K562 (cell line): Measurements from ENCODE around the gene RPS6KA2. TPM values are rescaled to one million over a fixed set of nuclear protein-coding genes. Genes with fewer than 3 reads are reported as not detected.

Source experiments
- CAMTA2 ChIP-seq: fragments of 250-450 bp; sonication (Bioruptor Pico); conservative IDR thresholded peaks from 2 replicates; pipeline ENCODE4 v1.5.1; 2022
- CBX8 ChIP-seq: fragments of 200-600 bp; sonication (generic); IDR thresholded peaks from 2 replicates; pipeline ENCODE4 v1.6.1; 2012; ENCODE audit warnings: borderline replicate concordance, mixed run types, low read depth, mild to moderate bottlenecking, moderate library complexity, mixed read lengths, low read length, control low read depth, inconsistent platforms; ENCODE audit not compliant: poor library complexity, severe bottlenecking; ENCODE audit errors: extremely low read depth
- CHD4 ChIP-seq: fragments of 200-600 bp; sonication (generic); IDR thresholded peaks from 3 replicates; pipeline ENCODE4 v1.6.1; 2012; ENCODE audit warnings: low read depth, mild to moderate bottlenecking, mixed read lengths, low read length, inconsistent platforms; ENCODE audit not compliant: insufficient read depth, insufficient replicate concordance, poor library complexity, severe bottlenecking
- MTF1 ChIP-seq: fragments of 250-450 bp; sonication (Bioruptor Pico); IDR thresholded peaks from 2 replicates; pipeline ENCODE4 v1.9.0; 2021; ENCODE audit warnings: moderate library complexity, mild to moderate bottlenecking, inconsistent platforms, borderline replicate concordance
- REST ChIP-seq, 2 experiments: fragments of 450-650 bp; formaldehyde crosslinking in 1 of 2; IDR thresholded peaks; 2 replicates each; pipeline versions ENCODE4 v1.4.0 to v1.6.1; 2014 to 2020; ENCODE audit warnings: mild to moderate bottlenecking in 2 of 2, borderline replicate concordance in 1 of 2, low read depth in 1 of 2
- ZNF212 ChIP-seq: fragments of 450-650 bp; formaldehyde crosslinking; IDR thresholded peaks from 2 replicates; pipeline ENCODE4 v1.4.0; 2020; ENCODE audit warnings: mild to moderate bottlenecking
- polyA plus RNA-seq, 8 experiments: library from polyadenylated mRNA; depleted of rRNA in 4 of 8; stranded (reverse) in 5 of 8; unstranded in 3 of 8; fragments of >200 nt; fragmentation: Nextera tagmentation in 2 of 8; fragmentation: Illumina TruSeq in 1 of 8; extraction: Ambion mirVana in 2 of 8; extraction: Trizol in 1 of 8; gene quantifications; 2 replicates each; pipeline versions ENCODE4 v1.2.1 to v1.2.3, GENCODE V29; 2011 to 2014; ENCODE audit warnings: inconsistent platforms in 1 of 8, missing spikeins in 1 of 8
- total RNA-seq, 7 experiments: library from RNA; depleted of rRNA in 6 of 7; stranded (reverse); fragments of >200 nt in 6 of 7; fragmentation: Illumina TruSeq in 2 of 7; extraction: Trizol in 2 of 7; gene quantifications; 2 replicates each; pipeline versions ENCODE4 v1.2.1 to v1.2.3, GENCODE V29; 2011 to 2021; ENCODE audit warnings: low replicate concordance in 1 of 7
- TF ChIP-seq, protein P1 (sequence below): fragments of 450-650 bp; formaldehyde crosslinking; IDR thresholded peaks from 2 replicates; pipeline ENCODE4 v1.4.0; 2022; ENCODE audit warnings: missing genetic modification characterization
- TF ChIP-seq, protein P2 (sequence below): fragments of 450-650 bp; IDR thresholded peaks from 2 replicates; pipeline ENCODE4 v1.6.1; 2017; ENCODE audit warnings: mild to moderate bottlenecking, moderate library complexity
- TF ChIP-seq, protein P3 (sequence below): fragments of 200-800 bp; sonication (Bioruptor generic); IDR thresholded peaks from 2 replicates; pipeline ENCODE4 v1.6.1; 2016; ENCODE audit warnings: missing genetic modification characterization, missing compliant biosample characterization

The RPS6KA2 gene
- total and polyA plus RNA-seq, 9 of the 15 experiments (the other 6 are each of a cell fraction or from before 2014, with no cell fraction given) = 0.29 to 1.00 (median 0.53) TPM

- TF ChIP-seq REST (IDR thresholded peaks at IDR 0.05; ENCODE audit: borderline replicate concordance) (peak; percentile 72), REST (CRISPR knock-in tag; IDR thresholded peaks at IDR 0.05; ENCODE audit: low read depth) (peak; percentile 48; the same call in 1 of the 2 replicates), MTF1 (no peak), CBX8 (no peak), CAMTA2 (CRISPR knock-in tag) (no peak), CHD4 (peak; percentile 72), ZNF212 (CRISPR knock-in tag) (no peak)
- TF ChIP-seq, protein P1, sequence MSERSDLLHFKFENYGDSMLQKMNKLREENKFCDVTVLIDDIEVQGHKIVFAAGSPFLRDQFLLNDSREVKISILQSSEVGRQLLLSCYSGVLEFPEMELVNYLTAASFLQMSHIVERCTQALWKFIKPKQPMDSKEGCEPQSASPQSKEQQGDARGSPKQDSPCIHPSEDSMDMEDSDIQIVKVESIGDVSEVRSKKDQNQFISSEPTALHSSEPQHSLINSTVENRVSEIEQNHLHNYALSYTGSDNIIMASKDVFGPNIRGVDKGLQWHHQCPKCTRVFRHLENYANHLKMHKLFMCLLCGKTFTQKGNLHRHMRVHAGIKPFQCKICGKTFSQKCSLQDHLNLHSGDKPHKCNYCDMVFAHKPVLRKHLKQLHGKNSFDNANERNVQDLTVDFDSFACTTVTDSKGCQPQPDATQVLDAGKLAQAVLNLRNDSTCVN (CRISPR knock-in tag) = no peak
- TF ChIP-seq, protein P2, sequence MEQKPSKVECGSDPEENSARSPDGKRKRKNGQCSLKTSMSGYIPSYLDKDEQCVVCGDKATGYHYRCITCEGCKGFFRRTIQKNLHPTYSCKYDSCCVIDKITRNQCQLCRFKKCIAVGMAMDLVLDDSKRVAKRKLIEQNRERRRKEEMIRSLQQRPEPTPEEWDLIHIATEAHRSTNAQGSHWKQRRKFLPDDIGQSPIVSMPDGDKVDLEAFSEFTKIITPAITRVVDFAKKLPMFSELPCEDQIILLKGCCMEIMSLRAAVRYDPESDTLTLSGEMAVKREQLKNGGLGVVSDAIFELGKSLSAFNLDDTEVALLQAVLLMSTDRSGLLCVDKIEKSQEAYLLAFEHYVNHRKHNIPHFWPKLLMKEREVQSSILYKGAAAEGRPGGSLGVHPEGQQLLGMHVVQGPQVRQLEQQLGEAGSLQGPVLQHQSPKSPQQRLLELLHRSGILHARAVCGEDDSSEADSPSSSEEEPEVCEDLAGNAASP = no peak
- TF ChIP-seq, protein P3, sequence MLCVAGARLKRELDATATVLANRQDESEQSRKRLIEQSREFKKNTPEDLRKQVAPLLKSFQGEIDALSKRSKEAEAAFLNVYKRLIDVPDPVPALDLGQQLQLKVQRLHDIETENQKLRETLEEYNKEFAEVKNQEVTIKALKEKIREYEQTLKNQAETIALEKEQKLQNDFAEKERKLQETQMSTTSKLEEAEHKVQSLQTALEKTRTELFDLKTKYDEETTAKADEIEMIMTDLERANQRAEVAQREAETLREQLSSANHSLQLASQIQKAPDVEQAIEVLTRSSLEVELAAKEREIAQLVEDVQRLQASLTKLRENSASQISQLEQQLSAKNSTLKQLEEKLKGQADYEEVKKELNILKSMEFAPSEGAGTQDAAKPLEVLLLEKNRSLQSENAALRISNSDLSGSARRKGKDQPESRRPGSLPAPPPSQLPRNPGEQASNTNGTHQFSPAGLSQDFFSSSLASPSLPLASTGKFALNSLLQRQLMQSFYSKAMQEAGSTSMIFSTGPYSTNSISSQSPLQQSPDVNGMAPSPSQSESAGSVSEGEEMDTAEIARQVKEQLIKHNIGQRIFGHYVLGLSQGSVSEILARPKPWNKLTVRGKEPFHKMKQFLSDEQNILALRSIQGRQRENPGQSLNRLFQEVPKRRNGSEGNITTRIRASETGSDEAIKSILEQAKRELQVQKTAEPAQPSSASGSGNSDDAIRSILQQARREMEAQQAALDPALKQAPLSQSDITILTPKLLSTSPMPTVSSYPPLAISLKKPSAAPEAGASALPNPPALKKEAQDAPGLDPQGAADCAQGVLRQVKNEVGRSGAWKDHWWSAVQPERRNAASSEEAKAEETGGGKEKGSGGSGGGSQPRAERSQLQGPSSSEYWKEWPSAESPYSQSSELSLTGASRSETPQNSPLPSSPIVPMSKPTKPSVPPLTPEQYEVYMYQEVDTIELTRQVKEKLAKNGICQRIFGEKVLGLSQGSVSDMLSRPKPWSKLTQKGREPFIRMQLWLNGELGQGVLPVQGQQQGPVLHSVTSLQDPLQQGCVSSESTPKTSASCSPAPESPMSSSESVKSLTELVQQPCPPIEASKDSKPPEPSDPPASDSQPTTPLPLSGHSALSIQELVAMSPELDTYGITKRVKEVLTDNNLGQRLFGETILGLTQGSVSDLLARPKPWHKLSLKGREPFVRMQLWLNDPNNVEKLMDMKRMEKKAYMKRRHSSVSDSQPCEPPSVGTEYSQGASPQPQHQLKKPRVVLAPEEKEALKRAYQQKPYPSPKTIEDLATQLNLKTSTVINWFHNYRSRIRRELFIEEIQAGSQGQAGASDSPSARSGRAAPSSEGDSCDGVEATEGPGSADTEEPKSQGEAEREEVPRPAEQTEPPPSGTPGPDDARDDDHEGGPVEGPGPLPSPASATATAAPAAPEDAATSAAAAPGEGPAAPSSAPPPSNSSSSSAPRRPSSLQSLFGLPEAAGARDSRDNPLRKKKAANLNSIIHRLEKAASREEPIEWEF (CRISPR knock-in tag) = no peak
Measured at GRCh38 chr6:166381733-166382499, 245.1 kb downstream of the RPS6KA2 start (continued).
